HG03159 (cell line): Measurements from ENCODE around the gene NR1I2.

Experiments used
- ATAC-seq: cut with Tn5 transposase; IDR thresholded peaks from one replicate; pipeline ENCODE4 v1.9.1; 2021; ENCODE audit warnings: mild to moderate bottlenecking, moderate library complexity; ENCODE audit not compliant: unreplicated experiment

The NR1I2 gene

GRCh38 chr3:119817583-119818363, 35.9 kb downstream of the NR1I2 start:
- no peak for ATAC-seq

GRCh38 chr3:119818937-119819336, 37.0 kb downstream of the NR1I2 start:
- no peak for ATAC-seq

GRCh38 chr3:119819806-119820205, 37.9 kb downstream of the NR1I2 start:
- no peak for ATAC-seq

- ATAC-seq, result no peak
Observed at GRCh38 chr3:119825820-119826219, 43.9 kb downstream of the NR1I2 start.

GRCh38 chr3:119826711-119827608, 45.1 kb downstream of the NR1I2 start:
- ATAC-seq, result no peak

GRCh38 chr3:119829420-119829819, 47.5 kb downstream of the NR1I2 start:
- no peak for ATAC-seq

GRCh38 chr3:119831022-119831421, 49.1 kb downstream of the NR1I2 start:
- no peak for ATAC-seq

- ATAC-seq, result no peak
Observed at GRCh38 chr3:119831941-119832371, 50.1 kb downstream of the NR1I2 start.

GRCh38 chr3:119834754-119835370, 53.0 kb downstream of the NR1I2 start:
- ATAC-seq, result no peak

GRCh38 chr3:119835556-119835955, 53.7 kb downstream of the NR1I2 start:
- ATAC-seq, result no peak

GRCh38 chr3:119841808-119842471, 60.0 kb downstream of the NR1I2 start:
- ATAC-seq, result no peak

- ATAC-seq, result no peak
Observed at GRCh38 chr3:119849126-119849525, 67.2 kb downstream of the NR1I2 start.

- no peak for ATAC-seq
Observed at GRCh38 chr3:119856695-119857094, 74.8 kb downstream of the NR1I2 start.

GRCh38 chr3:119858957-119859356, 77.1 kb downstream of the NR1I2 start:
- no peak for ATAC-seq

- no peak for ATAC-seq
Observed at GRCh38 chr3:119859728-119860127, 77.8 kb downstream of the NR1I2 start.

GRCh38 chr3:119861681-119862080, 79.8 kb downstream of the NR1I2 start:
- no peak for ATAC-seq

GRCh38 chr3:119862616-119863015, 80.7 kb downstream of the NR1I2 start:
- ATAC-seq, result no peak

GRCh38 chr3:119864476-119864875, 82.6 kb downstream of the NR1I2 start:
- no peak for ATAC-seq
